Panc1 (cell line): ENCODE results near the gene ADAD2. TPM values are rescaled to one million over a fixed set of nuclear protein-coding genes. Genes with fewer than 3 reads are reported as not detected.

ENCODE experiments used
- ATAC-seq: fragments of 200-7000 bp; cut with Tn5 transposase; 2 replicates; pipeline ENCODE4 v1.9.1; 2020; ENCODE audit warnings: mild to moderate bottlenecking, moderate library complexity
- BruUV-seq: library from RNA; stranded (reverse); fragments of 400-500 nt; replicated peaks from 2 replicates; lab custom pipeline; 2021; lab: Mats Ljungman, UMichigan
- CTCF ChIA-PET: fragments of 300-600 bp; sonication (Branson Sonifier 250); formaldehyde crosslinking; loops from one replicate; lab custom pipeline; 2022; ENCODE audit warnings: antibody characterized with exemption; lab: Charles Lee
- POLR2A ChIA-PET: fragments of 300-600 bp; sonication (Branson Sonifier 250); formaldehyde crosslinking; loops from one replicate; lab custom pipeline; 2022; ENCODE audit warnings: antibody characterized with exemption; lab: Charles Lee
- DNase-seq: peaks from one replicate; pipeline ENCODE4 v3.0.0-alpha.2; 2010; ENCODE audit warnings: low read depth, low spot score
- H3K27ac ChIP-seq: 2 replicates; pipeline ENCODE4 v1.5.1; 2011; ENCODE audit warnings: mild to moderate bottlenecking, low read length, inconsistent platforms
- H3K27me3 ChIP-seq: fragments of 200-500 bp; sonication (Bioruptor generic); 2 replicates; pipeline ENCODE4 v1.6.0; 2014; ENCODE audit warnings: low read length, inconsistent platforms; ENCODE audit not compliant: control insufficient read depth, insufficient read depth
- H3K36me3 ChIP-seq: fragments of 200-500 bp; sonication (Bioruptor generic); 2 replicates; pipeline ENCODE4 v1.5.1; 2014; ENCODE audit warnings: inconsistent platforms, mild to moderate bottlenecking, low read length, moderate library complexity; ENCODE audit not compliant: control insufficient read depth, insufficient read depth
- H3K4me1 ChIP-seq: 2 replicates; pipeline ENCODE4 v1.5.1; 2011; ENCODE audit warnings: inconsistent platforms, mild to moderate bottlenecking, low read length, moderate library complexity; ENCODE audit not compliant: control insufficient read depth, insufficient read depth
- H3K4me3 ChIP-seq, 2 experiments: 2 replicates each; pipeline ENCODE4 v1.5.1; 2011 to 2012; ENCODE audit warnings: low read depth in 2 of 2, low read length in 2 of 2, mild to moderate bottlenecking in 2 of 2, inconsistent platforms in 1 of 2, moderate library complexity in 1 of 2
- H3K9me3 ChIP-seq: fragments of 200-500 bp; sonication (Bioruptor generic); 2 replicates; pipeline ENCODE4 v1.5.1; 2014; ENCODE audit warnings: low read depth, mild to moderate bottlenecking, inconsistent platforms, low read length, moderate library complexity; ENCODE audit not compliant: control insufficient read depth, insufficient read depth
- POLR2AphosphoS5 ChIP-seq: IDR thresholded peaks from 2 replicates; pipeline ENCODE4 v1.6.1; 2012; ENCODE audit warnings: mild to moderate bottlenecking, low read depth, low read length, moderate library complexity
- SIN3A ChIP-seq: IDR thresholded peaks from 2 replicates; pipeline ENCODE4 v1.6.1; 2012; ENCODE audit warnings: low read depth, mild to moderate bottlenecking, low read length, moderate library complexity, borderline replicate concordance; ENCODE audit not compliant: insufficient read depth
- TCF7L2 ChIP-seq: IDR thresholded peaks from 2 replicates; pipeline ENCODE4 v1.6.1; 2011; ENCODE audit warnings: mild to moderate bottlenecking, low read depth, low read length, inconsistent platforms
- in situ Hi-C: cut with HindIII; loops from 2 replicates; pipeline ENCODE4 v1.10.0; 2016; ENCODE audit warnings: low sequenced_read_pairs, low pct_unique_long_range_greater_than_20kb
- intact Hi-C: fragments of 100-400 bp; cut with micrococcal nuclease; formaldehyde crosslinking; loops from one replicate; pipeline ENCODE4 v1.10.0; 2022; ENCODE audit not compliant: unreplicated experiment
- total RNA-seq: library from RNA; stranded (reverse); gene quantifications from one replicate; pipeline ENCODE4 v1.2.1, GENCODE V29; 2021; ENCODE audit not compliant: unreplicated experiment
- TF ChIP-seq, protein P1 (sequence below): fragments of 450-650 bp; IDR thresholded peaks from 2 replicates; pipeline ENCODE4 v1.5.1; 2017; ENCODE audit warnings: mild to moderate bottlenecking
- TF ChIP-seq, protein P2 (sequence below), 2 experiments: IDR thresholded peaks; 2 replicates each; pipeline ENCODE4 v1.6.1; 2011 to 2012; ENCODE audit warnings: low read depth in 2 of 2, control low read depth in 1 of 2, low read length in 1 of 2, mild to moderate bottlenecking in 1 of 2, moderate library complexity in 1 of 2; ENCODE audit not compliant: insufficient read depth in 1 of 2

Gene ADAD2
- total RNA-seq, 1 experiment from 2014 or later: not detected

DNA sequence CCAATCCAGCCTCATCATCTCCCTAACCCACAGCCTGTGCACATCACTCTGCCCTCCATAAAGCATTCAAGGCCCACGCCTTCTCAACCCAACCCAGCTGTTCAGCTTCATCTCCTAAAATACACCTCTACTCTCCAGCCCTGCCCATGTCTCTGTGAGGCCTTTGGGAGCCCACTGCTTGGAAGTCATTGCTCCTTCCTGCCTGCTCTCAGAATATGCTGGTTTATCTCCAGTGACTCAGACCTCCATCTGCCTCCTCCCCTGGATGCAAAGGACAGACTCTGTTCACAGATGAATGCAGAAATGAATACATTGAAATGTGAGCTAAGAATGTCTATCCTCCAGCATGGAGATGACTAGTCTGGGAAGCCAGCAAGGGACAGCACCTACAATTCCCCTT lies 29.9 kb downstream of the ADAD2 start:
- Histone ChIP-seq H3K4me3 (no peak overlapping the region), H3K9me3 (no peaks in the 10 kb centered on the region), H3K36me3 (no peaks in the 10 kb centered on the region), H3K4me1 (peaks cover 3% of the 10 kb centered on the region; the same call in 1 of the 2 replicates), H3K27me3 (no peaks in the 10 kb centered on the region), H3K27ac (no peak overlapping the region)
- no TSS peak for BruUV-seq
- TF ChIP-seq, protein P1, sequence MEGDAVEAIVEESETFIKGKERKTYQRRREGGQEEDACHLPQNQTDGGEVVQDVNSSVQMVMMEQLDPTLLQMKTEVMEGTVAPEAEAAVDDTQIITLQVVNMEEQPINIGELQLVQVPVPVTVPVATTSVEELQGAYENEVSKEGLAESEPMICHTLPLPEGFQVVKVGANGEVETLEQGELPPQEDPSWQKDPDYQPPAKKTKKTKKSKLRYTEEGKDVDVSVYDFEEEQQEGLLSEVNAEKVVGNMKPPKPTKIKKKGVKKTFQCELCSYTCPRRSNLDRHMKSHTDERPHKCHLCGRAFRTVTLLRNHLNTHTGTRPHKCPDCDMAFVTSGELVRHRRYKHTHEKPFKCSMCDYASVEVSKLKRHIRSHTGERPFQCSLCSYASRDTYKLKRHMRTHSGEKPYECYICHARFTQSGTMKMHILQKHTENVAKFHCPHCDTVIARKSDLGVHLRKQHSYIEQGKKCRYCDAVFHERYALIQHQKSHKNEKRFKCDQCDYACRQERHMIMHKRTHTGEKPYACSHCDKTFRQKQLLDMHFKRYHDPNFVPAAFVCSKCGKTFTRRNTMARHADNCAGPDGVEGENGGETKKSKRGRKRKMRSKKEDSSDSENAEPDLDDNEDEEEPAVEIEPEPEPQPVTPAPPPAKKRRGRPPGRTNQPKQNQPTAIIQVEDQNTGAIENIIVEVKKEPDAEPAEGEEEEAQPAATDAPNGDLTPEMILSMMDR: no peak
- TF ChIP-seq POLR2AphosphoS5 (no peak), TCF7L2 (no peak), SIN3A (no peak)
- TF ChIP-seq, protein P2, sequence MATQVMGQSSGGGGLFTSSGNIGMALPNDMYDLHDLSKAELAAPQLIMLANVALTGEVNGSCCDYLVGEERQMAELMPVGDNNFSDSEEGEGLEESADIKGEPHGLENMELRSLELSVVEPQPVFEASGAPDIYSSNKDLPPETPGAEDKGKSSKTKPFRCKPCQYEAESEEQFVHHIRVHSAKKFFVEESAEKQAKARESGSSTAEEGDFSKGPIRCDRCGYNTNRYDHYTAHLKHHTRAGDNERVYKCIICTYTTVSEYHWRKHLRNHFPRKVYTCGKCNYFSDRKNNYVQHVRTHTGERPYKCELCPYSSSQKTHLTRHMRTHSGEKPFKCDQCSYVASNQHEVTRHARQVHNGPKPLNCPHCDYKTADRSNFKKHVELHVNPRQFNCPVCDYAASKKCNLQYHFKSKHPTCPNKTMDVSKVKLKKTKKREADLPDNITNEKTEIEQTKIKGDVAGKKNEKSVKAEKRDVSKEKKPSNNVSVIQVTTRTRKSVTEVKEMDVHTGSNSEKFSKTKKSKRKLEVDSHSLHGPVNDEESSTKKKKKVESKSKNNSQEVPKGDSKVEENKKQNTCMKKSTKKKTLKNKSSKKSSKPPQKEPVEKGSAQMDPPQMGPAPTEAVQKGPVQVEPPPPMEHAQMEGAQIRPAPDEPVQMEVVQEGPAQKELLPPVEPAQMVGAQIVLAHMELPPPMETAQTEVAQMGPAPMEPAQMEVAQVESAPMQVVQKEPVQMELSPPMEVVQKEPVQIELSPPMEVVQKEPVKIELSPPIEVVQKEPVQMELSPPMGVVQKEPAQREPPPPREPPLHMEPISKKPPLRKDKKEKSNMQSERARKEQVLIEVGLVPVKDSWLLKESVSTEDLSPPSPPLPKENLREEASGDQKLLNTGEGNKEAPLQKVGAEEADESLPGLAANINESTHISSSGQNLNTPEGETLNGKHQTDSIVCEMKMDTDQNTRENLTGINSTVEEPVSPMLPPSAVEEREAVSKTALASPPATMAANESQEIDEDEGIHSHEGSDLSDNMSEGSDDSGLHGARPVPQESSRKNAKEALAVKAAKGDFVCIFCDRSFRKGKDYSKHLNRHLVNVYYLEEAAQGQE (IDR thresholded peaks at IDR 0.05; ENCODE audit: insufficient read depth in 1 of 2, low read depth in 2 of 2, low read length in 1 of 2): no peak
- intact Hi-C loops: no loop called here
- ChIA-PET CTCF (interaction anchor here (1.0 kb wide), 1 partner anchor 34 kb away, joined by 3 read pairs; the partner anchor contains the start of gene TAF1C), POLR2A (interaction anchor here (0.5 kb wide), 1 partner anchor 10 kb away, joined by 3 read pairs; no protein-coding TSS in a partner anchor)
- no peak for ATAC-seq
- in situ Hi-C loops: no loop called here
- no peak for DNase-seq

DNA sequence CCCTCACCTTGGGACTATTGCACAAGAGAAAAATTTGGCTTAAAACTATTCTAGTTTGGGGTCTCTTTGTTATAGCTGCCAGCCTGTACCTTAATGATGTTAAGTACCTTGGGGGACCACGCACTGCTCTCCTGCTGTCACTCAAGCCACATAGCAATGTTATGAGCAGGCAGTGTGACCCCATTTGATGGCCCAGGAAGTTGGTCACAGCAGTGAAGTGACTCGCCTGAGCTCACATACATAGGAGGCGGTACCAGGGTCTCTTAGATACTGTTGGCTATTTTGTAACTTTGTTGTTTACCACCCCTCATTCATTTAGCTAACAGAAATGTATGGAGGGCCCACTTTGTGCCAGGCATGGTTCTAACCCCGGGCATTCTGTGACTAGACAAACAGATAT lies 32.5 kb downstream of the ADAD2 start:
- in situ Hi-C loops (no loop called here), intact Hi-C loops (no loop called here)
- ChIA-PET CTCF (no interaction called here), POLR2A (no interaction called here)
- no TSS peak for BruUV-seq
- Histone ChIP-seq H3K27me3 (no peaks in the 10 kb centered on the region), H3K9me3 (no peaks in the 10 kb centered on the region), H3K4me3 (no peak overlapping the region), H3K27ac (no peak overlapping the region), H3K4me1 (peaks cover 10% of the 10 kb centered on the region; the same call in 1 of the 2 replicates), H3K36me3 (no peaks in the 10 kb centered on the region)
- TF ChIP-seq SIN3A (no peak), POLR2AphosphoS5 (no peak), TCF7L2 (no peak)
- TF ChIP-seq, protein P2 (IDR thresholded peaks at IDR 0.05; ENCODE audit: insufficient read depth in 1 of 2, low read depth in 2 of 2, low read length in 1 of 2): no peak
- TF ChIP-seq, protein P1: no peak
- DNase-seq: no peak
- ATAC-seq: no peak
